Measurements from ENCODE around the gene GSDMA. TPM values are rescaled to one million over a fixed set of nuclear protein-coding genes. Genes with fewer than 3 reads are reported as not detected.

GSDMA gene
- total and polyA plus RNA-seq, 9 of the 15 experiments (the other 6 are each of a cell fraction or from before 2014, with no cell fraction given): 0.04 to 0.13 (median 0.07) TPM; not detected in 2

DNA sequence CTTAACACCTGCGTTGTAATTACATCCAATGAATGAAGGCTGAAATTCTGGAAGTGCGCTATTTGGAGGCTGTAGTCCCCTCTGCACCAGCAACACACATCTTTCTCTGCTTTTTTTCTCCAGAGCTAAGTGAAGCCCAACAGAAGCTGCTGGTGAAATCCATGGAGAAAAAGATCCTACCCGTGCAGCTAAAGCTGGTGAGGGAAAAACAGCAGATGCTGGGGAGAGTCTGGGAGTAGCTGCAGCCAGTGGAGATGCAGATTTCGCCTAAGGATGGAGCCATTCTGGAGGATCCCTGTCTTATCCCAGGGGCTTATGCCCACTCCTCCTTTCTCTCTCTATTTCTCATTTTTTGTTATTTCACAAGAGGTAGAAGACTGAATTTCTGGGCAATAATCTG is 13.0 kb downstream of the GSDMA start (continued):
- TF ChIP-seq, protein P1, sequence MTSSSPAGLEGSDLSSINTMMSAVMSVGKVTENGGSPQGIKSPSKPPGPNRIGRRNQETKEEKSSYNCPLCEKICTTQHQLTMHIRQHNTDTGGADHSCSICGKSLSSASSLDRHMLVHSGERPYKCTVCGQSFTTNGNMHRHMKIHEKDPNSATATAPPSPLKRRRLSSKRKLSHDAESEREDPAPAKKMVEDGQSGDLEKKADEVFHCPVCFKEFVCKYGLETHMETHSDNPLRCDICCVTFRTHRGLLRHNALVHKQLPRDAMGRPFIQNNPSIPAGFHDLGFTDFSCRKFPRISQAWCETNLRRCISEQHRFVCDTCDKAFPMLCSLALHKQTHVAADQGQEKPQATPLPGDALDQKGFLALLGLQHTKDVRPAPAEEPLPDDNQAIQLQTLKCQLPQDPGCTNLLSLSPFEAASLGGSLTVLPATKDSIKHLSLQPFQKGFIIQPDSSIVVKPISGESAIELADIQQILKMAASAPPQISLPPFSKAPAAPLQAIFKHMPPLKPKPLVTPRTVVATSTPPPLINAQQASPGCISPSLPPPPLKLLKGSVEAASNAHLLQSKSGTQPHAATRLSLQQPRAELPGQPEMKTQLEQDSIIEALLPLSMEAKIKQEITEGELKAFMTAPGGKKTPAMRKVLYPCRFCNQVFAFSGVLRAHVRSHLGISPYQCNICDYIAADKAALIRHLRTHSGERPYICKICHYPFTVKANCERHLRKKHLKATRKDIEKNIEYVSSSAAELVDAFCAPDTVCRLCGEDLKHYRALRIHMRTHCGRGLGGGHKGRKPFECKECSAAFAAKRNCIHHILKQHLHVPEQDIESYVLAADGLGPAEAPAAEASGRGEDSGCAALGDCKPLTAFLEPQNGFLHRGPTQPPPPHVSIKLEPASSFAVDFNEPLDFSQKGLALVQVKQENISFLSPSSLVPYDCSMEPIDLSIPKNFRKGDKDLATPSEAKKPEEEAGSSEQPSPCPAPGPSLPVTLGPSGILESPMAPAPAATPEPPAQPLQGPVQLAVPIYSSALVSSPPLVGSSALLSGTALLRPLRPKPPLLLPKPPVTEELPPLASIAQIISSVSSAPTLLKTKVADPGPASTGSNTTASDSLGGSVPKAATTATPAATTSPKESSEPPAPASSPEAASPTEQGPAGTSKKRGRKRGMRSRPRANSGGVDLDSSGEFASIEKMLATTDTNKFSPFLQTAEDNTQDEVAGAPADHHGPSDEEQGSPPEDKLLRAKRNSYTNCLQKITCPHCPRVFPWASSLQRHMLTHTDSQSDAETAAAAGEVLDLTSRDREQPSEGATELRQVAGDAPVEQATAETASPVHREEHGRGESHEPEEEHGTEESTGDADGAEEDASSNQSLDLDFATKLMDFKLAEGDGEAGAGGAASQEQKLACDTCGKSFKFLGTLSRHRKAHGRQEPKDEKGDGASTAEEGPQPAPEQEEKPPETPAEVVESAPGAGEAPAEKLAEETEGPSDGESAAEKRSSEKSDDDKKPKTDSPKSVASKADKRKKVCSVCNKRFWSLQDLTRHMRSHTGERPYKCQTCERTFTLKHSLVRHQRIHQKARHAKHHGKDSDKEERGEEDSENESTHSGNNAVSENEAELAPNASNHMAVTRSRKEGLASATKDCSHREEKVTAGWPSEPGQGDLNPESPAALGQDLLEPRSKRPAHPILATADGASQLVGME (CRISPR knock-in tag; IDR thresholded peaks at IDR 0.05): no peak
- TF ChIP-seq NONO (IDR thresholded peaks at IDR 0.05; ENCODE audit: low read depth in 2 of 2, low read length in 1 of 2) (no peak), PHB (CRISPR knock-in tag; IDR thresholded peaks at IDR 0.05) (no peak), CREB1 (IDR thresholded peaks at IDR 0.05) (no peak), CREB1 (CRISPR knock-in tag; IDR thresholded peaks at IDR 0.05) (no peak)

All from K562 (cell line).